ENCODE measurements around the gene UBXN11. TPM values are rescaled to one million over a fixed set of nuclear protein-coding genes. Genes with fewer than 3 reads are reported as not detected.

Gene UBXN11
- polyA plus RNA-seq, 1 of the 3 experiments (the other 2 are of a cell fraction): 30.6 TPM

- Histone ChIP-seq H3K9me2 (no peaks in the 10 kb centered on the region), H3K27ac (ENCODE audit: low read depth in 2 of 2, low read length in 1 of 2) (peak within 1 kb of the TSS; percentile 76 to 87), H2AFZ (ENCODE audit: low read depth) (peak within 1 kb of the TSS; percentile 69), H3K9ac (peak within 1 kb of the TSS; percentile 81), H3K27me3 (ENCODE audit: insufficient read depth) (no peaks in the 10 kb centered on the region), H3K4me2 (peak within 1 kb of the TSS; percentile 95), H3K4me1 (ENCODE audit: control insufficient read depth in 1 of 2, insufficient read depth in 2 of 2, low read depth in 1 of 2, low read length in 1 of 2) (peaks cover 36 to 71% of the 10 kb centered on the region in 2 experiments; a peak in 3 of 4 replicates), H4K20me1 (ENCODE audit: insufficient read depth) (peaks cover 33% of the 10 kb centered on the region), H3F3A (replicated peaks; ENCODE audit: insufficient read depth) (peaks cover 56% of the 10 kb centered on the region), H3K9me3 (no peaks in the 10 kb centered on the region), H3K4me3 (ENCODE audit: low read depth in 2 of 2, low read length in 1 of 2) (peak within 1 kb of the TSS; percentile 85 to 95), H3K36me3 (replicated peaks in 1 of 2; ENCODE audit: control insufficient read depth in 1 of 2, insufficient read depth in 2 of 2, low read length in 1 of 2) (peaks cover 9 to 26% of the 10 kb centered on the region in 2 experiments), H3K79me2 (ENCODE audit: insufficient read depth) (peaks cover 47% of the 10 kb centered on the region)
- WGBS (ENCODE audit: low lambda C conversion rate): 9% methylated on average over 24 of the region's 66 CpGs
- DNase-seq: peak; percentile 96
- ChIA-PET CTCF (interaction anchor here (0.5 to 9.5 kb wide), 28 partner anchors 9 to 246 kb away, joined by 3 to 204 read pairs (median 4); partner anchors contain the start of genes C1orf232, CD52, CEP85 and FAM110D), POLR2A (interaction anchor here (0.6 to 2.3 kb wide), 5 partner anchors 9 to 192 kb away, joined by 3 to 10 read pairs (median 5); partner anchors contain the start of gene HMGN2)
- TF ChIP-seq EP300 (IDR thresholded peaks at IDR 0.05; ENCODE audit: borderline replicate concordance in 1 of 2, low read depth in 1 of 2, low read length in 1 of 2) (no peak), MEF2A (IDR thresholded peaks at IDR 0.05; ENCODE audit: borderline replicate concordance, low read depth) (no peak), NRF1 (IDR thresholded peaks at IDR 0.05; ENCODE audit: low read depth, low read length) (peak; percentile 58), SIN3A (IDR thresholded peaks at IDR 0.05; ENCODE audit: borderline replicate concordance, low read depth, low read length) (peak; percentile 37; the same call in 1 of the 2 replicates), GABPA (IDR thresholded peaks at IDR 0.05; ENCODE audit: low read depth) (peak; percentile 61), RCOR1 (IDR thresholded peaks at IDR 0.05; ENCODE audit: low read length) (no peak), GATA2 (CRISPR knock-in tag; IDR thresholded peaks at IDR 0.05) (no peak), USF1 (IDR thresholded peaks at IDR 0.05; ENCODE audit: borderline replicate concordance, low read depth) (no peak), MXI1 (IDR thresholded peaks at IDR 0.05; ENCODE audit: low read depth, low read length) (peak; percentile 45), EZH2phosphoT487 (IDR thresholded peaks at IDR 0.05; ENCODE audit: borderline replicate concordance, low read depth) (no peak), CHD2 (IDR thresholded peaks at IDR 0.05; ENCODE audit: low read length, partially characterized antibody) (peak; percentile 61), MAX (IDR thresholded peaks at IDR 0.05; ENCODE audit: low read depth) (peak; percentile 86), TAF1 (IDR thresholded peaks at IDR 0.05; ENCODE audit: borderline replicate concordance, low read depth, low read length) (peak; percentile 62; the same call in 1 of the 2 replicates), YY1 (IDR thresholded peaks at IDR 0.05; ENCODE audit: low read depth) (no peak), SMC3 (IDR thresholded peaks at IDR 0.05; ENCODE audit: low read depth, low read length) (no peak), PBX3 (IDR thresholded peaks at IDR 0.05) (peak; percentile 49), POLR2AphosphoS5 (IDR thresholded peaks at IDR 0.05; ENCODE audit: low read depth, low read length) (peak; percentile 69), USF2 (IDR thresholded peaks at IDR 0.05; ENCODE audit: borderline replicate concordance, low read depth, low read length) (no peak), ELF1 (IDR thresholded peaks at IDR 0.05) (peak; percentile 73), NFIC (IDR thresholded peaks at IDR 0.05; ENCODE audit: borderline replicate concordance) (no peak), FOSL2 (IDR thresholded peaks at IDR 0.05; ENCODE audit: borderline replicate concordance, low read depth) (no peak; the same call in 1 of the 2 replicates), TCF12 (IDR thresholded peaks at IDR 0.05) (no peak; the same call in 1 of the 2 replicates), CTCF (IDR thresholded peaks at IDR 0.05) (peak; percentile 62), RXRA (IDR thresholded peaks at IDR 0.05; ENCODE audit: borderline replicate concordance, low read depth) (no peak), ZBTB33 (IDR thresholded peaks at IDR 0.05; ENCODE audit: borderline replicate concordance, low read depth) (no peak)
Observed at GRCh38 chr1:26279456-26280332, 26.7 kb downstream of the UBXN11 start, which contains the start of gene SH3BGRL3. SH3BGRL3 (plus strand) TSS chr1:26280086; CDS start chr1:26280156, 70 bp downstream.
